SU-DHL-6 (cell line): ENCODE measurements around the gene TTYH3.

ENCODE experiments used
- EZH2phosphoT487 ChIP-seq: fragments of 200-600 bp; sonication (generic), shearing (Covaris generic); conservative IDR thresholded peaks from 2 replicates; pipeline ENCODE4 v1.6.1; 2018; ENCODE audit warnings: mild to moderate bottlenecking, antibody characterized with exemption, low read length, moderate library complexity, mixed read lengths
- TF ChIP-seq, protein P1 (sequence below): fragments of 200-600 bp; sonication (generic); IDR thresholded peaks from one replicate; pipeline ENCODE4 v1.5.1; 2017; ENCODE audit warnings: antibody characterized with exemption, mild to moderate bottlenecking, low read length, moderate library complexity; ENCODE audit not compliant: insufficient read depth, poor library complexity, severe bottlenecking

DNA sequence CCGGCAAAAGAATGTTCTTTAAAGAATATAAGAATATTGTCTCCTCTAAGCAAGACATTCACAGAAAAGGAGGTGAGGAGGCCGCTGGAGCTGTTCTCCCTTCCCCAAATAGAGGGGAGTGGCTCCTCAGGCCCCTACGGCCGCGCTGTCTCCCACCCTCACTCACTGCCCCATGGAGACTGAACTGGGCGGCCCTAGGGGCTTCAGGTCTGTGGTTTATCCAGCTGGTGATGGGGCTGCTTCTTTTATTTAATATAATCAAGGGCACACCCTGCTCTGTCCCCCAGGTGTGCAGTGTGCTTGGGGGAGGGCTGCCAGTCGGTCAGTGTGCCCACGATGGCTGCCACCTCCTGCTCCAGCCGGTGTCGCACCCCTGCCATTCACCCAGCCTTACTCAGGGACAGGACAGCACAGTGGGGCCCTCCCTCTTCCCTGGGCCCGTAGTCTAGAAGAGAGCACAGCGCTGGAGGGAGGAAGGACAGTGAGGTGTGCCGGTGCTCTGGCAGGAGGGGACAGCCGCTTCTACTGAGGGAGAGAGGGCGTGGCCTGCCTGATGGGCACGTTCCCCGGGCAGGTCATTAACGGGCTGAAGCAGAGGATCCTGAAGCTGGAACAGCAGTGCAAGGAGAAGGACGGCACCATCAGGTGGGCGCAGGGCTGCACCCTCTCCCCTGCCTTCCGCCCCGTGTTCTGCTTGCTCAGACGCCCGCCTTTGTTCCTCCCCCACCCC is 49.6 kb upstream of the TTYH3 start:
- TF ChIP-seq, protein P1, sequence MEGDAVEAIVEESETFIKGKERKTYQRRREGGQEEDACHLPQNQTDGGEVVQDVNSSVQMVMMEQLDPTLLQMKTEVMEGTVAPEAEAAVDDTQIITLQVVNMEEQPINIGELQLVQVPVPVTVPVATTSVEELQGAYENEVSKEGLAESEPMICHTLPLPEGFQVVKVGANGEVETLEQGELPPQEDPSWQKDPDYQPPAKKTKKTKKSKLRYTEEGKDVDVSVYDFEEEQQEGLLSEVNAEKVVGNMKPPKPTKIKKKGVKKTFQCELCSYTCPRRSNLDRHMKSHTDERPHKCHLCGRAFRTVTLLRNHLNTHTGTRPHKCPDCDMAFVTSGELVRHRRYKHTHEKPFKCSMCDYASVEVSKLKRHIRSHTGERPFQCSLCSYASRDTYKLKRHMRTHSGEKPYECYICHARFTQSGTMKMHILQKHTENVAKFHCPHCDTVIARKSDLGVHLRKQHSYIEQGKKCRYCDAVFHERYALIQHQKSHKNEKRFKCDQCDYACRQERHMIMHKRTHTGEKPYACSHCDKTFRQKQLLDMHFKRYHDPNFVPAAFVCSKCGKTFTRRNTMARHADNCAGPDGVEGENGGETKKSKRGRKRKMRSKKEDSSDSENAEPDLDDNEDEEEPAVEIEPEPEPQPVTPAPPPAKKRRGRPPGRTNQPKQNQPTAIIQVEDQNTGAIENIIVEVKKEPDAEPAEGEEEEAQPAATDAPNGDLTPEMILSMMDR, result no peak
- TF ChIP-seq EZH2phosphoT487, result no peak
